D721Med (cell line): ENCODE results near the gene IL21R.
A peak's percentile ranks its signal among the peaks of the same experiment; 100 is the strongest.

Experiments used
- DNase-seq: peaks from one replicate; pipeline ENCODE4 v3.0.0; 2011; ENCODE audit warnings: low spot score; ENCODE audit not compliant: insufficient read length
- FAIRE-seq: peaks from 2 replicates; lab custom pipeline; 2011; peaks lifted over from hg19 to GRCh38; lab: Jason Lieb, UNC
- TF ChIP-seq, protein P1 (sequence below): IDR thresholded peaks from 2 replicates; pipeline ENCODE4 v1.5.1; 2012; ENCODE audit warnings: mild to moderate bottlenecking, control low read depth; ENCODE audit not compliant: insufficient read depth; ENCODE audit errors: missing control alignments

Gene IL21R

DNA sequence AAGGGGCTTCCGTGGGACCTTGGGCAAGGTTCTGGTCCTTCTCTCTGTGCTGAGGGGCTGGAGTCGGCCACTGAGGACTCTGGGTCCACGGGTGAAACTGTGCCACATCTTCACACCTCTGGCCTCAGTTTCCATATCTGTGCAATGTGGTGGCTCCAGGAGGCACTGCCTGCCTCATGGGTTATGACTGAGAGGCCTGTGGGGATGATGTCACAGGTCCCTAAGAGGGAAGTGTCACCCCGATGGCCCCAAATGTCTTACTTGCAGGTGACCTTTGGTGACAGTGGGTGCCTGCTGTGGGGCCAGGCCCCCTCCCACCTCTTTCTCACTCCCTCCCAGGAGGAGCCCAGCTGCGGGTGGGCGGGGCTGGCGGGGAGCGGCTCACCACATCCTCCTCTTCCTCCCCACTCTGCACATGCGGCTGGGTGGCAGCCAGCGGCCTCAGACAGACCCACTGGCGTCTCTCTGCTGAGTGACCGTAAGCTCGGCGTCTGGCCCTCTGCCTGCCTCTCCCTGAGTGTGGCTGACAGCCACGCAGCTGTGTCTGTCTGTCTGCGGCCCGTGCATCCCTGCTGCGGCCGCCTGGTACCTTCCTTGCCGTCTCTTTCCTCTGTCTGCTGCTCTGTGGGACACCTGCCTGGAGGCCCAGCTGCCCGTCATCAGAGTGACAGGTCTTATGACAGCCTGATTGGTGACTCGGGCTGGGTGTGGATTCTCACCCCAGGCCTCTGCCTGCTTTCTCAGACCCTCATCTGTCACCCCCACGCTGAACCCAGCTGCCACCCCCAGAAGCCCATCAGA lies at the start of gene IL21R:
Gene IL21R, plus strand, starts transcription at position 407 of the 801 bp plus-strand sequence. CDS start 27,898 bp downstream, outside the sequence.
- TF ChIP-seq, protein P1, sequence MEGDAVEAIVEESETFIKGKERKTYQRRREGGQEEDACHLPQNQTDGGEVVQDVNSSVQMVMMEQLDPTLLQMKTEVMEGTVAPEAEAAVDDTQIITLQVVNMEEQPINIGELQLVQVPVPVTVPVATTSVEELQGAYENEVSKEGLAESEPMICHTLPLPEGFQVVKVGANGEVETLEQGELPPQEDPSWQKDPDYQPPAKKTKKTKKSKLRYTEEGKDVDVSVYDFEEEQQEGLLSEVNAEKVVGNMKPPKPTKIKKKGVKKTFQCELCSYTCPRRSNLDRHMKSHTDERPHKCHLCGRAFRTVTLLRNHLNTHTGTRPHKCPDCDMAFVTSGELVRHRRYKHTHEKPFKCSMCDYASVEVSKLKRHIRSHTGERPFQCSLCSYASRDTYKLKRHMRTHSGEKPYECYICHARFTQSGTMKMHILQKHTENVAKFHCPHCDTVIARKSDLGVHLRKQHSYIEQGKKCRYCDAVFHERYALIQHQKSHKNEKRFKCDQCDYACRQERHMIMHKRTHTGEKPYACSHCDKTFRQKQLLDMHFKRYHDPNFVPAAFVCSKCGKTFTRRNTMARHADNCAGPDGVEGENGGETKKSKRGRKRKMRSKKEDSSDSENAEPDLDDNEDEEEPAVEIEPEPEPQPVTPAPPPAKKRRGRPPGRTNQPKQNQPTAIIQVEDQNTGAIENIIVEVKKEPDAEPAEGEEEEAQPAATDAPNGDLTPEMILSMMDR = no peak
- FAIRE-seq (no peak), DNase-seq (no peak)

DNA sequence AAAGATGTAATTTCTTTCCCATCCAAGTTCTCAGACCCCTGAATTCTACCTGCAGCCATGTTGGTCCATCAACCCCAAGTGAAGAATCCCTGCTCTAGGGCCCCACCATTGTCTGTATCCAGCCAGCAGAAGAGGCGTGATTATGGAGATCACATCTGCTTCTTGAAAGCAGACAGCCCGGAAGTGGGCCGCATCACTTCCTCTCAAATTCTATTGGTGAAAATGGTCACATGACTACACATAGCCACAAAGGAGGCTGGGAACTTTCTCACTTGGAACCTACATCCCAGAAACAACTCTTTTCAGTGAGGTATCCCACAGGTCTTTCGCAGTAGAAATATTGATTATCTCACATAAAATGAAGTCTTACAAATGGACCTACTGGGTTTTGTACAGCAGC lies 48.1 kb upstream of the IL21R start:
- FAIRE-seq (no peak), DNase-seq (no peak)
- TF ChIP-seq, protein P1 = no peak

DNA sequence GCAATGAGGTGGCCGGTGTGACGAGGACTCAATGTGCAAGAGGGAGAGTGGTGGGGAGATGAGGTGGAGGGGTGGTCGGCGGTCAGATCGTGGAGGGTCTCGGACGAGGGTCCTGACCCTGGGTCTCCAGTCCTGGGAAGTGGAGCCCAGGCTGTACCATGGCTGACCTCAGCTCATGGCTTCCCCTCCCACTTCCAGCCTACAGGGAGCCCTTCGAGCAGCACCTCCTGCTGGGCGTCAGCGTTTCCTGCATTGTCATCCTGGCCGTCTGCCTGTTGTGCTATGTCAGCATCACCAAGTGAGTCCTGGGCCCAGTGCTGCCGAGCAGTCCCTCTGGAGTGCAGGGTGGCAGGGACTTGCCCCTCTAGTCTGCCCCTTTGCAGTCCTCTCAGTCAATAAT lies 46.4 kb upstream of the IL21R start:
- TF ChIP-seq, protein P1 = peak; percentile 16
- no peak for DNase-seq
- FAIRE-seq = no peak

DNA sequence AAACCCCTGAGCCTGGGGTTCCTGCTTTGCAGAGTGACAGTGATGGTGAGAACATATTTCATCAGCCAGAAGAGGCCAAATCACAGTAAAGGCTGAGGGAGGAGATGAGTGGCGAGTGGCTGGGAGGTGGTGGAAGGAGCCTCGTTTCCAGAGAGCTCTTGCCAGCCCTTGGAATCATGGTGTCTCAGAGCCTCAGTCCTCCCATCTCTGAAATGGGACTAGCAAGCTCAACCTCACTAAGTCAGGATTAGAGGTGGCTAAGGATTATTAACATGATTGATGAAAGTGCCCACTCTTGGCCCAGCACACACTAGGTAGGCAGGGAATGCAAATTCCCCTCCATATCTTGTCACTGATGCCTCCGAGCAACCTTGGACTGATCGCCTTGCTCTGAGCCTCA lies 45.2 kb upstream of the IL21R start:
- DNase-seq (no peak), FAIRE-seq (no peak)
- TF ChIP-seq, protein P1 = no peak

DNA sequence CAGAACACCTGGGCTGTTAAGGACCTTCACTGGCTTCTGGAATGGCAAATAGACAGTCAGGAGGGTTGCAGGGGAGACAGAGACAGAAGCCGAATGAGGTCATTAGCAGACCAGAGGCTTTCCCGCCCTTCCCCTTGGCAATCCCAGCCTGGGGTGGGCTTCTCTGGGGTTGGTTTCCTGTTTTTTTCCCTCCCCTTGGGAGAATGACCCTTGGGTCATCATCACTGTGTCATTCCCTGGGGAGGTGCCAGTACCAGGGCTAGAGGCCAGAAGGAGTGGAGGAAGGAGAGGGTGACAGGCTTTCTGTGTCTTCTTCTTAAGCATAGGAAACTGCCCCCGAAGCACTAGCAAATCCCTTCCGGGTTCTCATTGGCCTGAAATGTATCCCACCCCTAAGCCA lies 42.9 kb upstream of the IL21R start:
- FAIRE-seq (no peak), DNase-seq (no peak)
- TF ChIP-seq, protein P1 = no peak

DNA sequence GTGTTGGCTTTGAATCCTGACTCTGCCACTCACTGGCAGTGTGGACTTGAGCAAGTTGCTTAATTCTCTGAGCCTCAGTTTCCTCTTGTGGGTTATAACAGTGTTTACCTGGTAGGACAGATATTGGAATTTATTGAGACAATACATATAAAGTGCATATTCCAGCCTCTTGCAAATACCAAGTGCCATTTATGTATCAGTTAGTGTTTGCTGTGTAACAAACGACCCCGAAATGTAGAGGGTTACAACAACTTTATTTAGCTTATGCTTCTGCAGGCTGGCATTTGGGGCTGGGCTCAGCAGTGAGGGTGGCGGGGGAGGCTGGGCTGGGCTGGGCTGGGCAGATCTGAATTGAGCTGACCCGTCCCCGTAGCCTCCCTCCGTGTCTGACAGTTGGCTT lies 42.4 kb upstream of the IL21R start:
- FAIRE-seq (no peak), DNase-seq (no peak)
- TF ChIP-seq, protein P1 = no peak

DNA sequence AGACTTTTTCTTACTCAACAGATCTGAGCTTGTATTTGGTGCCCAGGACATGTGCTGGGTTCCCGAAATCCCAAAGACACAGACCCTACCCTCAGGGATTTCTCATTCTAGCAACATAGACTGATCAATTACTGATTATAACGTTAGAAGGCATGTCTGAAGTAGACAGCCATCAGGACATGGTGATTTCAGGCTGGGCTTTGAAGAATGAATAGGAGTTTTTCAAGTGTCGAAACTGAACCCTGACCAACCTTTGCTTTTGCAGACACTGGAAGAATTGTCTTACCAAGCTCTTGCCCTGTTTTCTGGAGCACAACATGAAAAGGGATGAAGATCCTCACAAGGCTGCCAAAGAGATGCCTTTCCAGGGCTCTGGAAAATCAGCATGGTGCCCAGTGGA lies 40.0 kb upstream of the IL21R start:
- DNase-seq = no peak
- TF ChIP-seq, protein P1 = no peak
- no peak for FAIRE-seq
